Ureter (tissue), 1 donor: Measurements from ENCODE around the gene LRP2. TPM values are rescaled to one million over a fixed set of nuclear protein-coding genes. Genes with fewer than 3 reads are reported as not detected.
"Not testable (repeated sequence)": the region's sequence is repeated elsewhere in the genome, so short reads cannot be mapped to it uniquely, and the experiment has no call there.

Experiments
- DNase-seq: peaks from one replicate; pipeline ENCODE4 v3.0.0-alpha.2; 2020; ENCODE audit warnings: low spot score
- total RNA-seq: library from RNA; stranded (reverse); gene quantifications from one replicate; pipeline ENCODE4 v1.2.4, GENCODE V29; 2023
- donor health status: DM: yes; HTN: yes; CAD: no.

LRP2 gene
- total RNA-seq, 1 donor from 2014 or later: 0.13 TPM

DNA sequence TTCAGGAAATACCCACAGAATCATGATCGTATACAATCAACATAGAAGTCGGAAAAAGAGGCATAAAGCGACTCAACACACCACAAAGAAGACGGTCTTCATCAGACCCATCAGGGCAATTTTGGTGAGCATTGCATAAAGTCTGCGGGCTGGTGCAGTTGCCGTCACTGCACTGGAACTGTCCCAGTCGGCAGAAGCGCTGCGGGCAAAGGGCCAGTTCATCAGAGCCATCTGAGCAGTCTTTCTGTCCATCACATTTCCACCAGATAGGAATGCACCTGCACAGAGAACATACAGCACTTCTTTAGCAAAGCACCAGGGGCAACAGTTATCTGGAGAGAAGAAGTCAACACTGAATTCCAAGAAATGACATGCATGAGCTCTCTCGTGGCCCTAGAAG lies 187.2 kb downstream of the LRP2 start:
- no peak for DNase-seq

DNA sequence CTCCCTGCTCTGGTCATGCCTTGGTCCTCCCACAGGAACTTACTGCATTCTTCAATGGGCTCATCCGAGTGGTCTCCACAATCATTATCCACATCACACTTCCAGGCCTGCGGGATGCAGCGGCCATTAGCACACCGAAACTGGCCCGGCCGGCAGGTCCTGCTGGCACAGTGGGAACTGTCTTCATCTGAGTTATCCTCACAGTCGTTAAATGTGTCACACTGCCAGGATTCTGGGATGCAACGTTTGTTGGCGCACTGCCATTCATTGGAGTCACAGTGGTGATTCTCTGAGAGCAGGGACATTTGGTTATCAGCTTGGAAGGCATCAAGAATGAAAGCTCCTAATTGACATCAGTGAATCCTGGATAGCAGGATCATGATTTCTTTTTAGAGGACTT lies 188.5 kb downstream of the LRP2 start:
- DNase-seq: no peak

DNA sequence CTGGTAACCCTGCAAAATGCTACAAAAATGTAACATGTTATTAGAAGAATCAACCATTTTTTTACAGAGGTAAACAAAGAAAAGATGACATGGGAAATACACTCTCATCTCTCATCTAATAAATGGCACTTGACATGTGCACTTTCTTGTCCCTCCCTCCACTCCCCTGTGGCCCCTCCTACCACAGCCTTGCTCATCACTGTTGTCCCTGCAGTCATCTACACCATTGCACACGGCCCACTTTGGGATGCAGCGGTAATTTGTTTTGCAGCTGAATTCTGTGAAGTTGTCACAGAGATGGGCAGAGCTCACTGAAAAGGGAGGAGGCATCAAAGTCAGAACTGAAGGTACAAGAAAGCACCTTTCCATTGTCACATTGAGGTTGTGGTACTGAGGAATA lies 189.4 kb downstream of the LRP2 start:
- DNase-seq: no peak

DNA sequence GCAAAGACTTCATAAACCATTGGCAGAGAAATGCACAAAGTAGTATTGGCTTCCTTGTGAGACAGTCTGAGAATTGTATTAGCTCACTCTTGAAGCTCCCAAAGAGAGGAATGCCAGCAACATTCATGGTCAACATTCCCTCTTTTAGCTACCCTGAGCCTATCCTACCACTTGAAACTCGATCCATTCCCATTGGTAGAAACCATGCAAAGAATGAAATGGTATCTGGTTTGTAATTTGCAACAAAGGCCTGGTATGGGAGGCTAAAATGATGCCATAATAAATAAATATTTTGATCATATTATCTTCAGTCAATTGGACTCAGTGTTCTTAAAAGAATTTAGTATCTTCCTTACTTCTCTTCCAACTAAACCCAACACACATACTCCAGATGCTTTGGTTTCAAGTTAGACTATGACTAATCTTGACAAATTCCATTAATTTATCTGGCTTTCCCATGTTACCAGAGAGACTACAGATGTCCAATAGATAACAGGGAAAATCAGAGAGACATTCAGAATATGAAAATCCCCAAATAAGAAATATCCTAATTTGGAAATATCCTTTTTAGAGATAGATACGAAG lies 190.1 kb downstream of the LRP2 start:
- DNase-seq: no peak

DNA sequence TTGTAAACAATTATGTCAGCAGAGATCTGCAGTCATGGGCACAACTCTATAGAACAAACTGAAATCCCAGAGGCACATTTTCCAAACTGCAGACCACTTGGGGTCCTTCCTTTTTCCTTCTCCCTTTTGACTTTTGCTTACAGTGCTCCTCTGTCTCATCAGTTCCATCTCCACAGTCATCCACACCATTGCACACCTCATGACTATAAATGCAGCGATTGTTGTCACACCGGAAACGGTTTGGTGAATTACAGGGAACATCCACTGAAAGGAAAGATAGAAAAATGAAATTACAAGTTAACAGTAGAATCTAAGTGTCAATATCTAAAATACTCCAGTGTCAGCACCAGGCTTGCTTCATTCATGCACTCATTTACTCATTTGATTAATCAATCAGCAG lies 196.5 kb downstream of the LRP2 start:
- DNase-seq: no peak

DNA sequence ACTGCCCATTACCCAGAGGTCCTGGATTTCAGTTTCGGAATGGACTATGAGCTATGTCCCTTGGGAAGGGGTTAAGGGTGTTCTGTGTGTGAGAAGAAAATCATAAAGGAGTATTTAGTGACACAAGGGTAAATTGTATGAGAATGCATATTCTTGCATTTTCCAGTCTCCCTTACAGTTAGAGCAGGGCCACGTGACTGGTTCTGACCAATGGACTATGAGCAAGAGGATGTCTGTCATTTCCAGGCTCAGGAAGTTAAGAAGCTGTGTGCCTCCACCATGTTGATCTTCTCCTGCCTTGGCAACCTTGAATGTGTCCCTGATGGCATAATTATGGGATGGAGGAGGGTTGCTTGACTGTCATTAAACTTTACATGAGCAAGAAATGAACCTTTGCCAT lies 198.0 kb downstream of the LRP2 start:
- DNase-seq: no peak

DNA sequence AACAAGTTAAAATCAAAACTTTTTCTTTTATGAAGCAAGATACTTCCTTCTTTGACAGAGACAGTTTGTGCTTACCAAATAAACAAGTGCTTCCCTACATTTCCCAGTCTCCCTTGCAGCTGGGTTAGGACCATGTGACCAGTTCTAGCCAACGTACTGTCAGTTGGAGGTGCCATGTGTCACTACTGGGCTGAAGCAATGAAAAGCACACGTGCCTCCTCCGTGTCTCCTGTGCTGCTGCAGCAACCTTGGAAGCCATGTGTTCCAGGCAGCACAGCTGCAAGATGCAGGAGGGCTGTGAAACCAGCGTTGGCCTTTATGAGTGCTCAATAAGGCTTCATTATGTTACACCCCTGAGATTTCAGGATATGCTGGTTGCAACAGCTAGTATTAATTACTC lies 199.7 kb downstream of the LRP2 start:
- no peak for DNase-seq

DNA sequence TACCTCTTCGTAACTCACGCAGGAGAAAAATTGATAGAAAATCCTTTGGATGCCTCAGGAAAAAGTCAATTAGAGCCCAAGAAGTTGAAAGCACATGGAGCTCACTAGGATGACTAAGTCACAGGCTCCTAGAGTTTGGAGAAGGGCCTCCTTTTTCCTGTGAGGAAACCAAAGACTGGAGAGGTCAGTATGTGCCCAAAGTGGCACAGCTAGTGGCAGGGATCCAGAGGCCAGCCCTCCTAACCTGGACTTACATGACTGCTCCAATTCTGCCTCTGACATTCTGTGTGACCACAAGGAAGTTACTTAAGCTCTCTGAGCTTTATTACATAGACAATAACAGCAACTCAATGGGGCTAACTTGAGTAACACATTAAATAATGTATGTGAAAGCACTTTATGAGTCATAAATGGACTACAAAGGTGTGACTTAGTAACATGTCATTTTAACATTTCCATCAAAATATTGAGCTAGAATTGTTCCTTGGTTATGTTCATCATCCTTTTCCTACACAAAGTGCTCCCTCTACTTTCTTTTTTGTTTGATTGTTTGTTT lies 201.3 kb downstream of the LRP2 start:
- no peak for DNase-seq

DNA sequence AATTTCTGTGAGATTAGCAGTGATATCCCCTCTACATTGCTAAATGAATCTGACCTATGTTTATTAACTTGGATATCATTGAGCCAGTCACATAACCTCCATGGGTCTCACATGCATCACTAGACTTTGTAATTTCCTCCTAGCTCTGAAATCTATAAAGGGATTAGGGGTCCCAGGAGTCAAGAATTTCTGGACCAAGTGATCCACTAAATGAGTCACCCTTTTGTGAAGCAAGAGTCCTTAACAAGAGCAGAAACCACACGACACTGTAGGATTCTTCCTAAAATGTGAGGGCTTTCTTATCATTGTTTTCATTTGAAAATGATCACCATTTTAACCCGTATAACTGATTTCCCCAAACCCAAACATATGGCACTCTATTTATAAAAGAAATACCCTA lies 202.6 kb downstream of the LRP2 start:
- DNase-seq: no peak

DNA sequence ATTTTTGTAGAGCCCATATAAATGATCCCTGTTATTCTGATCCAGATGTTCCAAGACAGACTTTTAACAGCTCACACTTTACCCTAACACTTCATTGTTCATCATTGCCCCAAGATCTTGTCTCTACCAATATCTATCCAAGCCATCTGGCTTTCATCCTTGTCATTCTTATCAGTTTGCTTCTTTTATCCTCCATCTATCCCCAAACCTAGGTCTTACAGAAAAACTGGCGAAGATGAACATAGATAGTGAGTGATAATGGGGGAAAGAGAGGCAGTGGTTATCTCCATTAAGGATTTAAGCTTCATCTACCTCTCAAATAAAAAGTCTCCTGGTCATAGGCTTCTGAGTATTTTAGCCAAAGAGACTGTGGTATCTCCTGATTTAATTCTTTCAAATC lies 203.5 kb downstream of the LRP2 start:
- DNase-seq: no peak

DNA sequence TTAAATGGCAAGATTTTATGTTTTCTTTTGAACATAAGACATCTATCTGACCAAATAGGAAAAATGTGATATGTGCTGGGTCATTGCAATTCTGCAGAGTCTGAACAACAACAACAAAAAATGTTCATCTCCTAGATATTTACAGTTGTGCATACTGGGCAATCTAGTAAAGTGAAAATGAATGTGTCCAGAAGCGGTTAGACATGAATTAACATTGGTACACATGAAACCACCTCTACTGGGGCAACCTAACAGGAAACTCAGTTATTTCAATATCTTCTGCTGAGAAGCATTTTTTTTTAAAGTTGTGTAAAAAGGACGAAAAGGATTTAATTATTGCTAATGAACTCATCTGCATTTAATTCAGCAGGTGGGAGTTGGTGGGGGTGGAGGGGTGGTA lies 216.1 kb downstream of the LRP2 start:
- DNase-seq: no peak

DNA sequence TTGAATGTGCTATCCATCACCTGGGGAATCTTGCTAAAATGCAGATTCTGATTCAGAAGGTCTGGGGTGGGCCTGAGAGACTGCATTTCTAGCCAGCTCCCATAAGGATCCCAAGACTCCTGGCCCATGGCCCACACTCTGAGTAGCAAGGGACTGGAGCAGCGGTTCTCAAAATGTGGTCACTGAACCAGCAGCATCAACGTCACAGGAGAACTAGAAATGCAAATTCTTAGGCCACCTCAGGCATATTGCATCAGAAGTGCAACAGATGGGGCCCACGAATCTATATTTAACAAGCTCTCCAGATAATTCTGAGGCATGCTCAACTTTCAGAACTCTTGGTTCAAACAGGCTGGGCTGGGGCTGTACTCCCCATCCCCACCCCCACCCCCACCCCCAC lies 218.3 kb downstream of the LRP2 start:
- no peak for DNase-seq

DNA sequence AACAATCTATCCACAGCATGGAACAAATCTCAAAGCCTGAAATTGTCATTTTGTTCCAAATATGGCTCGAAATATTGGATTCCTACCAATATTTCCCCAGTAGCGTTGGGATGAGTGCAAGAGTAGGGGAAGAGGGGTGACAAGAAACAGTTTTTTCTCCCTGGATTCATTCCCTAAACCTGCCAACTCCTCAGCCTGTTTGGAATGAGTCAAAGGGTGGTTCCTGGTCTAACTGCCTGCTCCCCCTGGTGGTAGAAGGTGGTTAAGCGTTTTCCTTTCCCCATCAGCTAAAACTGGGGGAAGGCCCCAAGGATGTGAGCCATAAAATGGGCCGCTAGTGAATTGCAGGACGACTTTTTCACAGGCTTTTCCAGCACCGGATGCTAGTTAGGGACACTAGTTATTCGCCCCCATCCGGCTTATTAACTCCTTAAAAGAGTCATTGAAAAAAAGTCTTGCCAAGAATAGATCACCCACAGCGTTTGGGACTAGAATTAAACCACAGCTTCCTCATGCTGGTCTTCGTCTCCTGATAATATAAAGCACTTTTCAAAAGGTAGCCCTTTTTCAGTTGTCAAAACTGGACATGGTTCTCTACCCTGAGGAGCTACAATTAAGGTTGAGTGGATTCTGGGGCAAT lies 220.5 kb downstream of the LRP2 start:
- DNase-seq: no peak

DNA sequence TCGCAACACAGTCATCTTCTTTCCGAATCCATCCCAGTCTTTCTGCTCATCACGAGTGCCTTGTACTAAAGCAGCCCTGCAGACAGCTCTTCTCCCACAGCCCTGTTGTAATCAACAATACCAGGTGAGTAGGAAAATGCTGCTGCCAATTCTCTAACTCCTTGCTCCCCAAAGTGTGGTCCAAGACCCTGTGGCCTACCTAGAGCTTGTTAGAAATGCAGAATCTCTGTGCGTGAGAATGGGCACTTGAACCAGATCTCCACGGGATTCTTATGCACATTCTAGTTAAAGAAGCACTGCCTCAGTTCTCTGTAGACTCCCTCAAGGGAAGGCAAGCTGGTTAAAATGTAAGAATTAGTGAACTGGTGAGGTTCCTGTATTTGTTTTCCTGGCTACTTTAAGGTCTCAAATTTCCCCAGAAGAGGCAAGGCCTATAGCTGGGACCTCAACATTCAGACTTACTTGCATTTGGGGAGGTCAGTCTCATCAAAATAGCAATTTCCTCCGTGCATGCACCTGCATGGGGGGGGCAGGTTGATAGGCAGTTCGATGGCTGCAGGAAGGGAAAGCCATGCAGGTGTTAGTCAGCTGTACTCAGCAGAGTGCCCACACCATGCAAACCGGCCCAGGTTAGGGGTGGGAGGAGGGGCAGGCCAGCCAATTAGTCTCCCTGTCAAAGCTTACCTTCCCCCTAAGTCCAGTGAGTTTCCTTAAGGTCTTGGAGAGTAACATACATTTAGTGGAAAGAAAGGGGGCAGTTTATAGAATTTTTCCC lies 222.2 kb downstream of the LRP2 start:
- DNase-seq: no peak

DNA sequence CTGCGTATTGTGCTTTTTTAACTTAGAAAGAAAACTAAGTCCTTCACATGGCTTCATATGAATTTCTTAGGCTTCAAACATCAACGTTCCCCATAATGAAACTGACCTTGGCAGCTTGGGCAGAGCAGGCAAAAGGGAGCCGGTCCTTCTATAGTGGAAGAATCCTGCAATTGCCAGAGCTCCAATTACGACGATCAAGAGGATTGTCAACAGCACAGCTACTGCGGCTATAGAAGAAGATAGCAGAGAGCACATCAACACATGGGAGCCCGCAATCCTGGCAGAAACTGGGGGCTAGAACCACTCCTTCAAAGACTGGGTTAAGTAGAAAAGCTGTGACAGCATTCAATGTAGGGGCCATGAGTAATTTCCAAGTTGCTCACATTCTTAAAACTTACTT lies 223.2 kb downstream of the LRP2 start:
- DNase-seq: no peak

DNA sequence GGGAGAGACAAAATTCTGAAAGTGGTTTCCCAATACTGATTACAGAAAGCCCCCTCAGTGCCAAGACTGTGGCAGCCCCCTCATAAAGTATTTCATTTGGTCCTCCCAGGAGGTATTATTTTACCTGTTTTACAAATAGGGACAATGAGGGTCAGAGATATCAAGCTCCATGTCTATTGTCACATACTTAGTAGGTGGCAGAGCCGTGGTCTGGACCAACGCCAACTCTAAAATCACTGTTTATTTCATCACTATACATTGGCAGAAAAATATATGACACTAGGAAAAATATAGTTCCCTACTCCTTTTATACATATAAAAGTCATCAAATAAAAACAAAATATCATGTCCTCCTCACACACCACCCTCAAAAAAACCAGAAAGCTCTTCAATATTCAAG lies 224.4 kb downstream of the LRP2 start:
- no peak for DNase-seq

DNA sequence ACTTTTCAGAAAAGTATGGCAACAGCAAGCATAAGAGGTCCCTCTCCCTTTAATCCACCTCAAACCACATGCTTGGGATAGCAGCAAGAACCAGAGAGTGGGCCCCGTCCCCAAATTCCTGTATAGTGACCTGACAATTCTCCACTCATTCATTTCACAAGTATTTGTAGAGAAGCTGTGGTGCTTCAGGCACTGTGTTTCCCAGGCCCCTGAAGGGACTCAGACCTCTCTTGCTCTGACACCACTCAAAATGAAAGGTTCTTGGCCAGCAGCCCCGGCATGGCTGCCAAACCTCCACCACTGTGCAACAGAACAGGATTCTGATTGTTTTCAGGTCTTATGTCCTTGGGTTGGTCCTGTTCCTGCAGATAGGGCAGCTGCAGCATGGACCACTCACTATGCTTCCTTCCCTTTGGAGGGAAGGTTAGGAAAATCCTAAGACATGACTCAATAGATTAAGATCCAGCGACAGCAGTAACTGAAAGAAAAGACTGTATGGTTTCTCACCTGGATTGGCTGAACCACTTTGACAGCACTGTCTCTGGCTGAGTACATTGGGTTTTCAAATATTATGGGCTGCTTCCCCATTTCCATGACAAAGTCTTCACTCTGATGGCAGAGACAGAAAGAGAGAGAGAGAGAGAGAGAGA lies 225.3 kb downstream of the LRP2 start:
- no peak for DNase-seq

DNA sequence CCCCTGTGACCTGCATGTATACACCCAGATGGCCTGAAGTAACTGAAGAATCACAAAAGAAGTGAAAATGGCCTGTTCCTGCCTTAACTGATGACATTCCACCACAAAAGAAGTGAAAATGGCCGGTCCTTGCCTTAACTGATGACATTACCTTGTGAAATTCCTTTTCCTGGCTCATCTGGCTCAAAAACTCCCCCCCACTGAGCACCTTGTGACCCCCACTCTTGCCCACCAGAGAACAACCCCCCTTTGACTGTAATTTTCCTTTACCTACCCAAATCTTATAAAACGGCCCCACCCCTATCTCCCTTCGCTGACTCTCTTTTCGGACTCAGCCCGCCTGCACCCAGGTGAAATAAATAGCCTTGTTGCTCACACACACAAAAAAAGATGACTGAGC lies 225.9 kb downstream of the LRP2 start:
- not testable (repeated sequence) for DNase-seq

DNA sequence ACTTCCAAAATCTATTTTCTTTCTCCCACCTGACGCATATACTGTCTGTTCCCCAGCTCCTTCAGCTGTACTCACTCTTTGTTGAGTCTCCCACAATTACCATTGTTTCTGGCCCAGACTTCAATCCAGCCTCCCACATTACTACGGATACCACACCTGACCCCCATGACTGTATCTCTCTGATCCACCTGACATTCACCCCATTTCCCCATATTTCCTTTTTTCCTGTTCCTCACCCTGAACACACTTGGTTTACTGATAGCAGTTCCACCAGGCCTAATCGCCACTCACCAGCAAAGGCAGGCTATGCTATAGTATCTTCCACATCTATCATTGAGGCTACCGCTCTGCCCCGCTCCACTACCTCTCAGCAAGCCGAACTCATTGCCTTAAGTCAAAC lies 228.1 kb downstream of the LRP2 start:
- DNase-seq: not testable (repeated sequence)

DNA sequence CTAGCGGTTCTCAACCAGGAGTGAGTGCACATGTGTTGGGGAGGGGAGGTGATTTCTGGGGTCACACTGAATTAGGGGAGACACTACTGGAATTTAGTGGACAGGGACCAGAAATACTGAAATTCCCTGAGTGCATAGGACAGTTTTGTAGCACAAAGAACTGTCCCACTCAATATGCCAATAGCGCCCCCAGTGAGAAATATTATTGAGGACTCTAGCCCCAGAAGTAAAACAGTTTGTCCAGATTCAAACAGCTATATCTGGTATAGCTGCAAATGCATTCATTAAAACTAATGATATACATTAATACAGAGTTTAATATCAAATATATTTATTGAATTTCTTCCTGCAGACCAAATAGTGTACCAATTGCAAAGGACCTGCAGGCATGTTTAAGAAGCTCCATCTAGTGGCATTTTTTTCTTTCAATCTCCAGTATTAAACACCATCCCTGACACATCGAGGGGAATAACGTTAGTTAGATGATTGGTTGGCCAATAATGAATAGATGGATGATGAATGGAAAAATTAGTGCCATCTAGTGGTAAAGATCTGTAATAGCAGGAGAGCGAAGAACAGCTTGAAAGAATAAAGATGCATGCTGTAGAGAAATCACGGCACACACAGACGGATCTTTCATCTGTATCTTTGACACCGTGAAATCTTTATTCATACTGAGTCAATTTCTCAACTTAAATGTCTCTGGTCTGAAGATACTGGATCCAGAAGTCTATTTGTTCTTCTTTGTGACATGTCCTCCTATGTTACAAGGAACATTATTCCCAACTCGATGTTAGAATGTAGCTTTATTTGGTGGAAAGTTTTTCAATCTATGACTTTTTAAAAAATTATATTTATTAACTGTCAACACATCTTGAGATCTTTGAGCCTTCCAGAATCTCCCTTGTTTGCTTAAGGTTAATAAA lies 230.5 kb downstream of the LRP2 start:
- DNase-seq: no peak

DNA sequence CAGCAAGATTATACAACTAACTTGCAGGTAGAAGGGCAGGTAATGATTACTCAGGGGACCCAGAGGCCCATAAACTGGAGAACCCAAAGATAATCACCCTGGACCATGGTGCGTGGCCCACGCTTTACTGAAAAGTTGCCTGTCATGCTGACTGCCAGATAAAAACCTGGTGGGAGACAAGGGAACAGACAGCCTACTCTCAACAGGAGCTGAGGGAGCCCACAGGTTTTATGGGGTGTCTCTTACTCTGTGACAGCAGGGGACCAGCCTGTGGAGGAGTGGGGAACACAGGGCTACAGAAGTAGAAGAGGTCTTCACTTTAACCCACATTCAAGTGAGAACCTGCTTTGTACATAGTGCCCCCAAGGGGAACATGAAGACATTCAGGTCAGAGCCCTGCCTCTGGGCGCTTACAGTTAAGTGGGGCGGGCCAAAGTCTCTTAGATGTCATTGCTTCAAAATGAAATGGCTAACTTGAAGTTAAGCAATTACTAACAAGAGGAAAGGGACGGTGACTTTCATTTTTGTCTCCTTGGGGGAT lies 232.6 kb downstream of the LRP2 start:
- no peak for DNase-seq
